Neural crest cell (in vitro differentiated cells): ENCODE measurements around the gene TNRC18. TPM values are rescaled to one million over a fixed set of nuclear protein-coding genes. Genes with fewer than 3 reads are reported as not detected.
A peak's percentile ranks its signal among the peaks of the same experiment; 100 is the strongest.
"Not testable (repeated sequence)": the region's sequence is repeated elsewhere in the genome, so short reads cannot be mapped to it uniquely, and the experiment has no call there.

Experiments
- DNase-seq: peaks from one replicate; pipeline ENCODE4 v3.0.0; 2021; ENCODE audit warnings: low read depth, mixed read lengths, low spot score
- H3K27ac Mint-ChIP-seq: one replicate; pipeline ENCODE4 v1.8.0; 2021; ENCODE audit warnings: mild to moderate bottlenecking, mixed read lengths; ENCODE audit not compliant: unreplicated experiment
- H3K27me3 Mint-ChIP-seq: 2 replicates; pipeline ENCODE4 v1.8.0; 2021; ENCODE audit warnings: low read depth, mild to moderate bottlenecking, mixed read lengths
- H3K36me3 Mint-ChIP-seq: 2 replicates; pipeline ENCODE4 v1.8.0; 2021; ENCODE audit warnings: low read depth, mild to moderate bottlenecking, mixed read lengths
- H3K4me1 Mint-ChIP-seq: 2 replicates; pipeline ENCODE4 v1.8.0; 2021; ENCODE audit warnings: mixed read lengths
- H3K4me3 Mint-ChIP-seq: one replicate; pipeline ENCODE4 v1.8.0; 2021; ENCODE audit warnings: mild to moderate bottlenecking, mixed read lengths
- H3K9me3 Mint-ChIP-seq: 2 replicates; pipeline ENCODE4 v1.8.0; 2021; ENCODE audit warnings: mixed read lengths
- long read RNA-seq: library from polyadenylated mRNA; unstranded; transcript quantifications from one replicate; pipeline ENCODE4 v2.0.0, GENCODE V29; 2020
- total RNA-seq: library from RNA; stranded (reverse); gene quantifications from 2 replicates; pipeline ENCODE4 v1.2.1, GENCODE V29; 2021
- TF ChIP-seq, protein P1 (sequence below): fragments of 200-600 bp; sonication (generic); conservative IDR thresholded peaks from 2 replicates; pipeline ENCODE4 v1.5.0; 2021; ENCODE audit warnings: antibody characterized with exemption, mild to moderate bottlenecking

Gene TNRC18
- 68.0 and 69.8 TPM in 2 replicates for total RNA-seq
- long read RNA-seq, partial matches to known transcripts, result 0 of 1 reads
- long read RNA-seq, other reads (novel, unspliced or antisense), result 1 of 1 reads

DNA sequence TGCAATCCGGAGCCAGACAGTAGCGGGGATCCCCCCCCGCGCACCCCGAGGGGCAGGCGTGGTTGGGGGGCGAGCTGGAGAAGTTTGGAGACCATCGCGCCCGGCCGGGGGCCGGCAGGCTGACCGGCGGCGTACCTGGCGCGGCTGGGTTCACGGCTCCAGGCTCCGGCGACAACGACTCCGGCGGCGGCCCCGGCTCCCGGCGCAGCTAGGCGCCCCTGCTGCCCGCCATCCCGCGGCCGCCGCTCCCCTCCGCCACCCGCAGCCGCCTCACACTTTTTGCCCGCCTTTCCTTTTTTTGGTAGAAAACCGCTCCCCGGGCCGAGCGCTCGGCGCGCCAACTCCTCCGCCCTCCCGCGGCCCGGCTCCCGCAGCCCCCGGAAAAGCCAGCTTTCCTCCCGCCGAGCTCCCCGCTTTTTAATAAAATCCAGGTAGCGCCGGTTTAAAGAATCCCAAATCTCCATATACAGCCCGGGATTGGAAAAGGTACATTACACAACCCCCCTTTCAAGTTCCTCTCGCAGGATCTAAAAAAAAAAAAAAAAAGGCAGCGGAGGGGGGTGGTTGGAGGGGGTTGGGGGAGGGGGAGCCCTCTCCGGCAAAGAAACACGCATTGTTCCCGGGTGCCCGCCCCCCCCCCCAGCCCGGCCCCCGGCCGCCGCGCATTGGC, at the start of gene TNRC18:
Gene TNRC18, minus strand, starts transcription at position 529 of the 670 bp plus-strand sequence. CDS start 2,588 bp downstream, outside the sequence.
- no peaks in the 10 kb centered on the region for H3K9me3 Mint-ChIP-seq
- TF ChIP-seq, protein P1, sequence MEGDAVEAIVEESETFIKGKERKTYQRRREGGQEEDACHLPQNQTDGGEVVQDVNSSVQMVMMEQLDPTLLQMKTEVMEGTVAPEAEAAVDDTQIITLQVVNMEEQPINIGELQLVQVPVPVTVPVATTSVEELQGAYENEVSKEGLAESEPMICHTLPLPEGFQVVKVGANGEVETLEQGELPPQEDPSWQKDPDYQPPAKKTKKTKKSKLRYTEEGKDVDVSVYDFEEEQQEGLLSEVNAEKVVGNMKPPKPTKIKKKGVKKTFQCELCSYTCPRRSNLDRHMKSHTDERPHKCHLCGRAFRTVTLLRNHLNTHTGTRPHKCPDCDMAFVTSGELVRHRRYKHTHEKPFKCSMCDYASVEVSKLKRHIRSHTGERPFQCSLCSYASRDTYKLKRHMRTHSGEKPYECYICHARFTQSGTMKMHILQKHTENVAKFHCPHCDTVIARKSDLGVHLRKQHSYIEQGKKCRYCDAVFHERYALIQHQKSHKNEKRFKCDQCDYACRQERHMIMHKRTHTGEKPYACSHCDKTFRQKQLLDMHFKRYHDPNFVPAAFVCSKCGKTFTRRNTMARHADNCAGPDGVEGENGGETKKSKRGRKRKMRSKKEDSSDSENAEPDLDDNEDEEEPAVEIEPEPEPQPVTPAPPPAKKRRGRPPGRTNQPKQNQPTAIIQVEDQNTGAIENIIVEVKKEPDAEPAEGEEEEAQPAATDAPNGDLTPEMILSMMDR, result no peak
- peak within 1 kb of the TSS; percentile 99 for H3K4me3 Mint-ChIP-seq
- peaks cover 29% of the 10 kb centered on the region for H3K4me1 Mint-ChIP-seq
- H3K27me3 Mint-ChIP-seq, result peaks cover 30% of the 10 kb centered on the region
- peak; percentile 55 for DNase-seq
- H3K36me3 Mint-ChIP-seq, result peaks cover 2% of the 10 kb centered on the region
- H3K27ac Mint-ChIP-seq, result peak within 1 kb of the TSS; percentile 99

- DNase-seq, result no peak
- no peaks in the 10 kb centered on the region for H3K27me3 Mint-ChIP-seq
- H3K4me3 Mint-ChIP-seq, result no peak overlapping the region
- H3K36me3 Mint-ChIP-seq, result peaks cover 4% of the 10 kb centered on the region
- no peaks in the 10 kb centered on the region for H3K9me3 Mint-ChIP-seq
- TF ChIP-seq, protein P1, result no peak
- no peak overlapping the region for H3K27ac Mint-ChIP-seq
- H3K4me1 Mint-ChIP-seq, result no peaks in the 10 kb centered on the region
Observed at GRCh38 chr7:5472432-5473315, 49.0 kb upstream of the TNRC18 start.

- H3K36me3 Mint-ChIP-seq, DNase-seq, H3K4me1 Mint-ChIP-seq, H3K27me3 Mint-ChIP-seq, H3K27ac Mint-ChIP-seq, H3K4me3 Mint-ChIP-seq, H3K9me3 Mint-ChIP-seq: not testable (repeated sequence)
Observed at GRCh38 chr7:5471623-5472022, 48.0 kb upstream of the TNRC18 start.

DNA sequence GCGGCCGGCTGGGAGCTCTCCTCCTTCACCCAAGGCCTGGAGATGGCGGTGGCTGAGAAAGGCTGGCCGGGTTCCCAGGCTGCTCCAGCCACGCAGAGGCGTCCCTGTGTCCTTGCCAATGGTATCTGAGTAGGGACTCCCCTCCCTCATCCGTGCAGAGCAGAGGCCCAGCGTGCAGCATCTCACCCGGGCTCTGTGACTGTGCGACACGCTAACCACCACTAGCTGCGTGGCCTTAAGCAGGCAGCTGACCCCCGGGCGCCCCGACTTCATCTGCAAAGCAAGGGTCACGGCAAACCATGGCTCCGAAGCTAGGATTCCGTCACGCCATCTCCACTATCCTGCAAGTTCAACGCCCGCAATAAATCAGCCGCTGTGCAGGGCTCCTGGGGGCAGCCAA, 47.2 kb upstream of the TNRC18 start:
- Mint-ChIP-seq H3K36me3 (peaks cover 4% of the 10 kb centered on the region), H3K4me1 (no peaks in the 10 kb centered on the region), H3K27me3 (no peaks in the 10 kb centered on the region), H3K27ac (no peak overlapping the region), H3K4me3 (no peak overlapping the region), H3K9me3 (no peaks in the 10 kb centered on the region)
- no peak for DNase-seq
- TF ChIP-seq, protein P1, result no peak

- no peaks in the 10 kb centered on the region for H3K27me3 Mint-ChIP-seq
- no peak overlapping the region for H3K27ac Mint-ChIP-seq
- no peak for DNase-seq
- TF ChIP-seq, protein P1, result no peak
- no peak overlapping the region for H3K4me3 Mint-ChIP-seq
- no peaks in the 10 kb centered on the region for H3K9me3 Mint-ChIP-seq
- no peaks in the 10 kb centered on the region for H3K4me1 Mint-ChIP-seq
- peaks cover 4% of the 10 kb centered on the region for H3K36me3 Mint-ChIP-seq
Observed at GRCh38 chr7:5470167-5470532, 46.5 kb upstream of the TNRC18 start.
